ENCODE measurements around the gene SLC1A2. TPM values are rescaled to one million over a fixed set of nuclear protein-coding genes. Genes with fewer than 3 reads are reported as not detected.
A peak's percentile ranks its signal among the peaks of the same experiment; 100 is the strongest.

The SLC1A2 gene
- total RNA-seq, 2 donors from 2014 or later: 0.63 to 2.5 TPM

GRCh38 chr11:35383953-35384352 is 35.4 kb downstream of the SLC1A2 start:
- no peak for DNase-seq (ENCODE audit: low spot score)
- Histone ChIP-seq H3K27ac (no peak overlapping the region), H3K9me3 (no peaks in the 10 kb centered on the region), H3K36me3 (no peaks in the 10 kb centered on the region), H3K4me1 (peaks cover 0 to 5% of the 10 kb centered on the region in 2 donors), H3K27me3 (no peaks in the 10 kb centered on the region), H3K4me3 (no peak overlapping the region)
- TF ChIP-seq, protein P1, sequence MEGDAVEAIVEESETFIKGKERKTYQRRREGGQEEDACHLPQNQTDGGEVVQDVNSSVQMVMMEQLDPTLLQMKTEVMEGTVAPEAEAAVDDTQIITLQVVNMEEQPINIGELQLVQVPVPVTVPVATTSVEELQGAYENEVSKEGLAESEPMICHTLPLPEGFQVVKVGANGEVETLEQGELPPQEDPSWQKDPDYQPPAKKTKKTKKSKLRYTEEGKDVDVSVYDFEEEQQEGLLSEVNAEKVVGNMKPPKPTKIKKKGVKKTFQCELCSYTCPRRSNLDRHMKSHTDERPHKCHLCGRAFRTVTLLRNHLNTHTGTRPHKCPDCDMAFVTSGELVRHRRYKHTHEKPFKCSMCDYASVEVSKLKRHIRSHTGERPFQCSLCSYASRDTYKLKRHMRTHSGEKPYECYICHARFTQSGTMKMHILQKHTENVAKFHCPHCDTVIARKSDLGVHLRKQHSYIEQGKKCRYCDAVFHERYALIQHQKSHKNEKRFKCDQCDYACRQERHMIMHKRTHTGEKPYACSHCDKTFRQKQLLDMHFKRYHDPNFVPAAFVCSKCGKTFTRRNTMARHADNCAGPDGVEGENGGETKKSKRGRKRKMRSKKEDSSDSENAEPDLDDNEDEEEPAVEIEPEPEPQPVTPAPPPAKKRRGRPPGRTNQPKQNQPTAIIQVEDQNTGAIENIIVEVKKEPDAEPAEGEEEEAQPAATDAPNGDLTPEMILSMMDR (IDR thresholded peaks at IDR 0.05): no peak

GRCh38 chr11:35381709-35382322 is 37.5 kb downstream of the SLC1A2 start:
- DNase-seq (ENCODE audit: low spot score): no peak
- no peak overlapping the region for H3K27ac ChIP-seq
- peaks cover 0 to 9% of the 10 kb centered on the region in 2 donors for H3K4me1 ChIP-seq
- TF ChIP-seq, protein P1 (IDR thresholded peaks at IDR 0.05): no peak
- no peaks in the 10 kb centered on the region for H3K9me3 ChIP-seq
- no peak overlapping the region for H3K4me3 ChIP-seq
- no peaks in the 10 kb centered on the region for H3K36me3 ChIP-seq
- H3K27me3 ChIP-seq: no peaks in the 10 kb centered on the region

DNA sequence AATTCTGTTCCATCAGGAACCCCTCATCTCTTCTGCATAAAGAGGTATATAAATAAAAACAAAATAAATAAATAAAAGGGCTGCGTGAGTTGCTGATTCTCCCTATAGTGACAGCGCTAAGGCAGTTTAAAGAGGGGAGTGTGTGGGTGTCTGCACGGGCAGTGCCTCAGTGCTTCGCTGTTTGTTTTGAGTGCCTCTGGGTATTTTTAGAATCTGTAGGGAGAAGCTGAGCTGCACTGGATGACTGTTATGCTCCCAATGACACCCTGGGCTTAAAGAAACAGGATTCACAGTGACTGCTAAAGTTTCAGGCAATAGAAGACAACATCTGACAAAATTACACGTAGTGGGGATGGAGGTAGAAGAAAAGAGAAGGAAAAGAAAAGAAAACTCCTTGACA is 38.8 kb downstream of the SLC1A2 start:
- peaks cover 0 to 9% of the 10 kb centered on the region in 2 donors for H3K4me1 ChIP-seq
- peak overlapping the region in 1 of 2 donors; percentile 11 for H3K4me3 ChIP-seq
- H3K9me3 ChIP-seq: no peaks in the 10 kb centered on the region
- H3K27me3 ChIP-seq: no peaks in the 10 kb centered on the region
- peak overlapping the region; percentile 38 to 39 for H3K27ac ChIP-seq
- H3K36me3 ChIP-seq: no peaks in the 10 kb centered on the region
- TF ChIP-seq, protein P1 (IDR thresholded peaks at IDR 0.05): no peak
- no peak for DNase-seq (ENCODE audit: low spot score)

DNA sequence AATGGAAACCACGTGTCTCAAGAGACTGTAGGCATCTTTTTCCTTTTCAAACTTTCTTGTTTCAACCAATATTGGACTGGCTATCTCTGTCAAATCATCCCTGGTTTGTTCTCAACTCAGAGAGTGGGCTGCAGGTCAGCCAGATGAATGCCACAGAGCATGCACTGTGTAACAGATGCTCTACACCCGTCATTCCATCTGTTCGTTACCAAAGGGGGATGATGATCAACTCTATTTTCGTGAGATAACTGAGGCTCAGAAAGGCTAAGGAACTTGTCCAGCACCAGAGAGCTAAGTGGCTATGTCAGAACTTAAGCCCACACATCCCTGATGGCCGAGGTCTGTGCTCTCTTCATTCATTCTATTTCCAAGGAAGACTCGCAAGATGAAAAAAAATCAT is 42.1 kb downstream of the SLC1A2 start:
- H3K9me3 ChIP-seq: no peaks in the 10 kb centered on the region
- H3K36me3 ChIP-seq: no peaks in the 10 kb centered on the region
- no peak overlapping the region for H3K4me3 ChIP-seq
- H3K27ac ChIP-seq: no peak overlapping the region
- DNase-seq (ENCODE audit: low spot score): no peak
- peaks cover 0 to 9% of the 10 kb centered on the region in 2 donors for H3K4me1 ChIP-seq
- TF ChIP-seq, protein P1 (IDR thresholded peaks at IDR 0.05): no peak
- no peaks in the 10 kb centered on the region for H3K27me3 ChIP-seq

- Histone ChIP-seq H3K9me3 (no peaks in the 10 kb centered on the region), H3K27me3 (no peaks in the 10 kb centered on the region), H3K4me1 (peaks cover 0 to 9% of the 10 kb centered on the region in 2 donors), H3K27ac (no peak overlapping the region), H3K36me3 (no peaks in the 10 kb centered on the region), H3K4me3 (no peak overlapping the region)
- TF ChIP-seq, protein P1 (IDR thresholded peaks at IDR 0.05): no peak
- DNase-seq (ENCODE audit: low spot score): no peak
Observed at GRCh38 chr11:35376613-35377012, 42.7 kb downstream of the SLC1A2 start.

GRCh38 chr11:35376118-35376510 is 43.2 kb downstream of the SLC1A2 start:
- H3K4me3 ChIP-seq: no peak overlapping the region
- TF ChIP-seq, protein P1 (IDR thresholded peaks at IDR 0.05): no peak
- H3K36me3 ChIP-seq: no peaks in the 10 kb centered on the region
- no peak for DNase-seq (ENCODE audit: low spot score)
- H3K27me3 ChIP-seq: no peaks in the 10 kb centered on the region
- H3K27ac ChIP-seq: no peak overlapping the region
- peaks cover 0 to 9% of the 10 kb centered on the region in 2 donors for H3K4me1 ChIP-seq
- H3K9me3 ChIP-seq: no peaks in the 10 kb centered on the region
